IPS-20b (cell line): Measurements from ENCODE around the gene SEMA3D.

Experiments used
- H3K27ac ChIP-seq: one replicate; pipeline ENCODE4 v1.5.1; 2013; ENCODE audit warnings: low read length
- H3K27me3 ChIP-seq: 2 replicates; pipeline ENCODE4 v1.6.1; 2013; ENCODE audit warnings: mild to moderate bottlenecking, low read length, inconsistent platforms; ENCODE audit not compliant: insufficient read depth
- H3K36me3 ChIP-seq: 2 replicates; pipeline ENCODE4 v1.6.1; 2013; ENCODE audit warnings: low read depth, mild to moderate bottlenecking, inconsistent platforms, low read length, moderate library complexity; ENCODE audit not compliant: insufficient read depth
- H3K4me1 ChIP-seq: 2 replicates; pipeline ENCODE4 v1.6.1; 2013; ENCODE audit warnings: mild to moderate bottlenecking, control low read depth, inconsistent platforms, low read length, moderate library complexity; ENCODE audit not compliant: insufficient read depth
- H3K4me3 ChIP-seq: 2 replicates; pipeline ENCODE4 v1.5.1; 2013; ENCODE audit warnings: mild to moderate bottlenecking, low read length, inconsistent platforms
- H3K9ac ChIP-seq: 2 replicates; pipeline ENCODE4 v1.6.1; 2013; ENCODE audit warnings: low read depth, mild to moderate bottlenecking, inconsistent platforms, low read length, moderate library complexity
- H3K9me3 ChIP-seq: 2 replicates; pipeline ENCODE4 v1.6.1; 2013; ENCODE audit warnings: mild to moderate bottlenecking, low read depth, low read length, inconsistent platforms; ENCODE audit not compliant: insufficient read depth

Gene SEMA3D

DNA sequence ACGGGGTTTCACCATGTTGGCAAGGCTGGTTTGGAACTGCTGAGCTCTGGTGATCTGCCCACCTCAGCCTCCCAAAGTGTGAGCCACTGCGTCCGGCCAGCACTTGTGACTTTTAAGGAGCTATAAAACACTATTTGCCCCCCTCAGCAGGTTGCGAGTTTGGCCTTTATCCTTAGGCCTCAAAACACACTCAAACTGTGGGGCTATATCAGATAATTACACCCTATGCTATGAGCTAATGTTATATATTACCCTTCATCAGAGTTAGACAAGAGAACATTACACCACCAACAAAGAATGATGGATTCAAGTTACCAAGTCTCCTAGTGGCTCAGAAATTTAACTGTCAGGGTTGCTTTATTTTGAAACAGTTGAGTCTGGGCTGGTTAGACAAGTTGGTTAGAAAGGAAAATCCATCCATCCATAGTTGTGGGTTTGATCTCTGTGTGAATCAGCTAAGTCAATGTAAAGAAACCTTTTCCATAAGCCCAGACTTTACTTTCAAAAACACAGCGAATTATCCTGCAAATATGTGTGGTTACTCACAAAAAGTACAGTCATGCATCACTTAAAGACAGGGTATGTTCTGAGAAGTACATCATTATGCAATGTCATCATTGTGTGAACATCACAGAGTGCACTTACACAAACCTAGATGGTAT is 115.8 kb downstream of the SEMA3D start:
- Histone ChIP-seq H3K9ac (no peak overlapping the region), H3K36me3 (no peaks in the 10 kb centered on the region), H3K9me3 (no peaks in the 10 kb centered on the region), H3K27me3 (no peaks in the 10 kb centered on the region), H3K4me3 (no peak overlapping the region), H3K27ac (no peak overlapping the region), H3K4me1 (no peaks in the 10 kb centered on the region)

DNA sequence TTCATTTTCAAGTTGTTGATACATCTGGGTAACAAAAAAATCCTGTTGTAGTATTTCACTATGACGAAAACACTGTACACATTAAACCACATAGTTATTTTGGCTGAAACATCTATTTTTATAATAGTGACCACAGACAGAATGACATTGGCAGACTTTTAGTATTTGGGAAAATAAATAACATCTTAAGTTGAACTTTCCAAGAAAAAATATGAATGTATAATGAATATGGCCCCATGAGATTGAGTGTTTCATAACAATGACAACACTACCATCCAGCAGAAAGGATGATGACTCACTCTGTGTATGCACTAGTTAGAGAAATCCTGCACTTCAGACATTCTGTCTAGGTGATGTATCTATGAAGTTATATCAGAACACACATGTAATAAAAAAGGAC is 118.1 kb downstream of the SEMA3D start:
- Histone ChIP-seq H3K4me1 (no peaks in the 10 kb centered on the region), H3K27me3 (no peaks in the 10 kb centered on the region), H3K36me3 (no peaks in the 10 kb centered on the region), H3K4me3 (no peak overlapping the region), H3K9me3 (no peaks in the 10 kb centered on the region), H3K9ac (no peak overlapping the region), H3K27ac (no peak overlapping the region)

DNA sequence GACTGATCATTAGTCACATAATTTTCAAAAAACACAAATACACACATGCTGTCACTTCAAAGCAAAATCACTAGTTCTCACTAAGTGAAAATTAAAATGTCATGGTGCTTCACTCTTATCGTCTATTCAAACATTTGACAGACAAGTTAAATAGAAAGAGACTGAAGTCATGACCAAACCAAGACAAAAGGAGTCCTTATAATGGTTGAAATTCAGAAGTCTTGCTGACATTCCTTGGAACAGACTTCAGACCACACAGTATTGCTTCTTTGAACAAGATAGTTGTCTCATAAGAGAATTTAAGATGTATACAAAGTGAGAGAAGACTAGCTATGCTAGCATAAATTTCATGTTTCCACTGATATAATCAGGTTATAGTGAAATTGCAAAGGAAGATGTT is 119.5 kb downstream of the SEMA3D start:
- Histone ChIP-seq H3K27me3 (no peaks in the 10 kb centered on the region), H3K27ac (no peak overlapping the region), H3K4me3 (no peak overlapping the region), H3K36me3 (no peaks in the 10 kb centered on the region), H3K9ac (no peak overlapping the region), H3K4me1 (no peaks in the 10 kb centered on the region), H3K9me3 (no peaks in the 10 kb centered on the region)

DNA sequence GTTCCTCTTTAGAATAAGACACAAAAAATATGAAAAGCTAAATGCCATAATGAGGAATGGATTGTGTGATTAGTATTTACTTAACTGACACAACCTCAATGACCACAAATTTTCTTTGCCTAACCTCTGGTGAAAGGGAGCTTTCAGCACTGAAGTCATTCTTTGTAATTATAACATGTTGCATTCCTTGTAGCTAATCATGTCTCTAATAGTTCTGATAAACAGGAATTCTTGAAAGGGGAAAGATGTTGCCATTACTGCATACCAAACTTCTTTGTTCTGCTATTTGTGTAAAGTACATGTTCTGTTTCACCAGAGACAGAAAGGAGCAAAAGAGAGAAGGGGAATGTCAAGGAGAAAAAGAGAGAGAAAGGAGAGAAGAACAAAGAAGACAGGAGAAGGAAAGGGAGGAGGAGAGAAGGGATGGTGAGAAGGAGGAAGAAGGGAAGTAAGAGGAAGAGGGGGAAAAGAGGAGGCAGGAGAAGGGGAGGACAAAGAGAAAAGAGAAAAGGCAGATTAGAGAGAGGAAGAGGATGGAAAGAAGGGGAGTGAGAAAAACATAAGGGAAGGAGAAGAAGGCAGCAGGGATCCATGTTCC is 120.9 kb downstream of the SEMA3D start:
- Histone ChIP-seq H3K9me3 (no peaks in the 10 kb centered on the region), H3K4me3 (no peak overlapping the region), H3K4me1 (no peaks in the 10 kb centered on the region)

DNA sequence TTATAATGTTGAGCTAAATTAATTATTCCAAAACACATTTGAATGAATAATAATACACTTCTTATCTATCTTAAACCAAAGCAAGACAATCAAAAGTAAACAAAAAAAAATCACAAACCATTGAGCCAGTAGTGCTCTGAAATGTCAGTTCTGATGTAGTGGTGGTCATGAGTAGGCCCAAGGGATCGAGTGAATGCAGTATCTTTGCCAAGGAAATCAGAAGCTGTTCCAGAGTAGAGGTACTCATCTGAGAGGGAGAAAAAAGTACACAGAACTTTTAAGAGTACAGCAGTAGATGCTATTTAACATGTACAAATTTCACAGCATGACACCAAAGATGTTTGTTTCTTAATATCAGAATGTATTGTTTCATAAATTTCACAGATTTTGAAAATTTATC is 121.5 kb downstream of the SEMA3D start:
- Histone ChIP-seq H3K27ac (no peak overlapping the region), H3K4me1 (no peaks in the 10 kb centered on the region), H3K27me3 (no peaks in the 10 kb centered on the region), H3K9me3 (no peaks in the 10 kb centered on the region), H3K9ac (no peak overlapping the region), H3K4me3 (no peak overlapping the region), H3K36me3 (no peaks in the 10 kb centered on the region)

More for the DNA sequence above, 120.9 kb downstream of the SEMA3D start:
- Histone ChIP-seq H3K27me3 (no peaks in the 10 kb centered on the region), H3K27ac (no peak overlapping the region), H3K9ac (no peak overlapping the region), H3K36me3 (no peaks in the 10 kb centered on the region)

DNA sequence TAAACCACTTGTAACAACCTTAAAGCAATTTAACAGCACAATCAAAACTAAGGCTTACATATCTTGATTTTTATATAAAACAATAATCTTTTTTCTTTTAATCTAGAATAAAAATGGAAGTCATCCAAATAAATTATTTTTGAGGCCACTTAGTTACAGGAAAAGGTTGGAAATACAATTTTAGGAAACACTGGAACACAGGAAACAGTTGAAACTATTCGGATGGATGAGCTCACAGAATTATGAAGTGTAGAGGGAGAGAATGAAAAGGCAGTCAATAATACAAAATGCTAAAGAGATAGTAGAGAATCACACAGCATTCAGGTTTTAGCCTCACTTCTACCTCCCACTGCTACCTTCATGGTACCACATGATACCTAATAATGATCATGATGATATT is 124.2 kb downstream of the SEMA3D start:
- Histone ChIP-seq H3K27ac (no peak overlapping the region), H3K36me3 (no peaks in the 10 kb centered on the region), H3K9me3 (no peaks in the 10 kb centered on the region), H3K9ac (no peak overlapping the region), H3K27me3 (no peaks in the 10 kb centered on the region), H3K4me3 (no peak overlapping the region), H3K4me1 (no peaks in the 10 kb centered on the region)

DNA sequence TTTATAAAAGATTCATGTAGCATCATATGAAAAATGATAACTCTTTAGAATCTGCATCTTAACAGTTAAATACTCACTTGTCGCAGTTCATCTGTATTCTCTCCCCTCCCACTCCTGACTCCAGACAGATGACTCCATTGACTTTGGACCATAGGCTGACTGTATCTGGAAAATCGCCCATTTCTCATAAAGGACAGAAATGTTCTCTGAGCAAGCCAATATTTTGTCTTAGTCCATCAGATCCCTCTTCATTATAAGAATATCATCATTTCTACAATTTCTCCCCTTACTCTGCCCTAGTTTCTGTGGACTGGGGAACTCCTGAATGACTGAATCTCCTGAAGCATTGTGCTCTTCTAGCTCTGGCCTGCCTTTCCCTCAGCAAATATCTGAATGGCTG is 125.4 kb downstream of the SEMA3D start:
- Histone ChIP-seq H3K36me3 (no peaks in the 10 kb centered on the region), H3K9ac (no peak overlapping the region), H3K4me1 (no peaks in the 10 kb centered on the region), H3K4me3 (no peak overlapping the region), H3K27me3 (no peaks in the 10 kb centered on the region), H3K9me3 (no peaks in the 10 kb centered on the region), H3K27ac (no peak overlapping the region)

DNA sequence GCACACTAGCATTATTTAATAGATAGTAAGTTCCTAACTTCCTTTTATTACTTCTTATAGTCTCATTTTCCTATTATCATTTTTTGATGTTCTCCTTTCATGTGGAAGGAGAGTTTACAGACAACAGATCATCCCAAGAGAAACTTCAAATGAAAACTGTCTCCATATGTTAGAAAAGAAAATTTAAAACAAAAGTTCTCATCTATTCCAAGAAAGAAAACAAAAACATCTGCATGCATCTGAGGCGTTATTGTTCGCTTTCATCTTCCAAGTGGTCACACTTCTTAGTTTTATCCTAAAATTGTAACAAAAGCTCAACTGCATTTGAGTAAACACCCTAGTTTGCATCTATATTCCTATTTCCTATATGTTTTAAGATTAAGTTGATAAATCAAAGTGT is 126.2 kb downstream of the SEMA3D start:
- Histone ChIP-seq H3K27me3 (no peaks in the 10 kb centered on the region), H3K4me3 (no peak overlapping the region), H3K9ac (no peak overlapping the region), H3K36me3 (no peaks in the 10 kb centered on the region), H3K27ac (no peak overlapping the region), H3K9me3 (no peaks in the 10 kb centered on the region), H3K4me1 (no peaks in the 10 kb centered on the region)

DNA sequence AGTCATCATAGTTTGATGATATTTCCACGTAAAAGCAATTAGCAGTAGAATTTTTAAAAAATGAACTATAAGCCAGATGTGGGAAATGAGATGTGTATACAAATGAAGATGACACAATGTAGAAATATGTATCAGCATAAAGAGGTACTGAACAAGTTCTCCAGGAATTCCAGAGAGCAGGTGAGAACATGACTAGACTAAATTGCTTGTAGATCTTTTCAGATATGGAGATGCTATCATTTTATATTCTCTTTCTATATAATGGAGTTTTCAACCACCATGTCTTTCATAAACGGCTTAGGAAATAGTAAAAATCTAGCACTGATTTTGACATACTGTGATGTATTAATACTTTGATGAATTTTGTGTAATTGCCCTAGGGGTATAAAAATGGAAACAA is 130.9 kb downstream of the SEMA3D start:
- no peaks in the 10 kb centered on the region for H3K36me3 ChIP-seq
- no peak overlapping the region for H3K27ac ChIP-seq
- no peaks in the 10 kb centered on the region for H3K9me3 ChIP-seq
- no peak overlapping the region for H3K9ac ChIP-seq
- H3K27me3 ChIP-seq: no peaks in the 10 kb centered on the region
- peaks cover 3% of the 10 kb centered on the region; the same call in 1 of the 2 replicates for H3K4me1 ChIP-seq
- H3K4me3 ChIP-seq: no peak overlapping the region

DNA sequence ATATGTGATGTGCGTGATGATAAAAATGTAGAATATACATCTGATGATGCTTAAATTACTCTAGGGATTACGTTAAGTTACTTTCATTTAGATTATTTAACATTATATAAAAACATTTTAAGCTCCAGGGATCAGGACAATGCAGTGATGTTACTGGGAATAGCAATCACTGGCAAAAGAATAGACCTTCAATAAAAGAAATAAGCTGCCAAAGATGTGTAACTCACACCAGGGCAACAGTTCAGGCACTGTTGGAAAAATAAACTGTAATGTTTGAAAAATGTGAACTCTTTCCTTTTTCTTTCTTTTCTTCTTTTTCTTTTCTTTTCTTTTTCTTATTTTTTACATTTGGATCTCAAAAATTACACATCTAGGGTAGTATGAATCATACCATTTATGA is 131.7 kb downstream of the SEMA3D start:
- Histone ChIP-seq H3K9me3 (no peaks in the 10 kb centered on the region), H3K9ac (no peak overlapping the region), H3K27ac (no peak overlapping the region), H3K4me3 (no peak overlapping the region), H3K36me3 (no peaks in the 10 kb centered on the region), H3K27me3 (no peaks in the 10 kb centered on the region), H3K4me1 (peaks cover 3% of the 10 kb centered on the region; the same call in 1 of the 2 replicates)

DNA sequence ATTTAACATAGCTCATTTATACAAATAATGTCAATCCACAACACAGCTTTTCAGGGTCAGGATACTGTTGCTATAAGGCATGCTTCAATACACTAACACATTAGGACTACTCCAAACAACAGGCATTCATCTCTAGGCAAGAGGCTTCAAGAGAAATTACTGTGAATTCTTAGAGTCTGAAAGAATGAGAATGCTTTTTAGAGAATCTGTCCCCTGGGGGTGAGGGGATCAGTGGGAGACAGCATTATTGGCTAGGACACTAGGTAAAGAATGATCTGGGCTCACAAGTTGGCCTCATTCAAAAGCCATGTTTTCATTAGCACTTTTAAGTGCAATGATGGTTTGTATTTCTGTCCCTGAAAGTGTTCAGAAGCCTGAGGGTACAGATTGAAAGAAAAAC is 132.6 kb downstream of the SEMA3D start:
- Histone ChIP-seq H3K27me3 (no peaks in the 10 kb centered on the region), H3K9ac (no peak overlapping the region), H3K9me3 (no peaks in the 10 kb centered on the region), H3K4me1 (peaks cover 3% of the 10 kb centered on the region; the same call in 1 of the 2 replicates), H3K27ac (no peak overlapping the region), H3K4me3 (no peak overlapping the region), H3K36me3 (no peaks in the 10 kb centered on the region)

DNA sequence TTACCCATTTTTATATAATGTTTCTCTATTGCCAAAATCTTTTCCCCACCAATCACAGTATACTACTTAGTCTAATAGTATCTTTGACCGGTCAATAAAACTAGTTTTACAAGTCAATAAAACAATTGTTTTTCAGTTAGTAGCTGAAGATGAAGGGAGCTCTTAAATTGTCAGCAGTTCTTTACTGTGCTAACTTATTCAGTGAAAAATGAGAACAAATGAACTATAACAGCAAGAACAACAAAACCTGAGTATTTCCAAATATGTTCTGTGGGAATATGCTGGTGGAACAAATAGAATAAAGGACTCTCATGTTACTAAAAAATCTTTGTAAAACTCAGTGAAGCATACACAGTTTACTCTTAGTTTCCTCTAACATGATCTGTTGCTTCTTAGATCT is 134.0 kb downstream of the SEMA3D start:
- peaks cover 3% of the 10 kb centered on the region; the same call in 1 of the 2 replicates for H3K4me1 ChIP-seq

More for the DNA sequence above, 134.0 kb downstream of the SEMA3D start:
- no peaks in the 10 kb centered on the region for H3K27me3 ChIP-seq
- H3K27ac ChIP-seq: no peak overlapping the region
- H3K36me3 ChIP-seq: no peaks in the 10 kb centered on the region
- no peak overlapping the region for H3K9ac ChIP-seq
- no peak overlapping the region for H3K4me3 ChIP-seq
- H3K9me3 ChIP-seq: no peaks in the 10 kb centered on the region
